AG09319 (cell line): Measurements from ENCODE around the gene ZNF143.
A peak's percentile ranks its signal among the peaks of the same experiment; 100 is the strongest.
"Not testable (repeated sequence)": the region's sequence is repeated elsewhere in the genome, so short reads cannot be mapped to it uniquely, and the experiment has no call there.

Experiments used
- DNase-seq: peaks from one replicate; pipeline ENCODE4 v3.0.0-alpha.2; 2010; ENCODE audit warnings: low read depth; ENCODE audit errors: extremely low read depth
- TF ChIP-seq, protein P1 (sequence below): IDR thresholded peaks from 2 replicates; pipeline ENCODE4 v1.5.1; 2011; ENCODE audit warnings: low read depth, mild to moderate bottlenecking, inconsistent platforms, low read length, moderate library complexity

Gene ZNF143

DNA sequence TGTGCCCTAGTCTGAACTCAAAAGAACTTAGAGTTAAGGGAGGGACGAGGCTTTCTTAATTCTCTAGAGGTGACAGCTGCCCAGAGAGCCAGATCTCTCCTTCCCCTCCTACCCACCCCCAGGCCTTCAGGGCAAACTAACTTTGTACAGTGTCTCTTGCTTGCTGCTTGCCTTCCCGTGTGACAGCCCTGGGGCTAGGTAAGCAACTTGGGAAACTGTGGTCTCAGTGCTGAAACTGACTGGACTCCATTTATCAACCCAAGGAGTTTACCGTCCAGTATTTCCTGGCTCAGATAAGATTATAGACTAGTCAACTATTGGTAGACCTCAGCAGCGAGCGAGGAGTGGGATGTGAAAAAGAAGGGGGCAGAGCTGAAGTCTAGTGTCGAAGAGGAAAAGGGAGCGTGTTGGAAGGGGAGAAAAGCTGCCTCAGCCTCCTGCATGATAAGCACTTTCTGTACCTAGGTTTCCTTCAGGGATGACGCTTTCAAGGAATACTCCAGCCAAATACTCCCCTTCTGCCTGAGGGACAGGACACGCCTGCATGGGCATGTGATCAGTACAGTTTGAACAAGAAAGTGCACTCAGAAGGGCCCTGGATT is 69.3 kb downstream of the ZNF143 start:
- TF ChIP-seq, protein P1, sequence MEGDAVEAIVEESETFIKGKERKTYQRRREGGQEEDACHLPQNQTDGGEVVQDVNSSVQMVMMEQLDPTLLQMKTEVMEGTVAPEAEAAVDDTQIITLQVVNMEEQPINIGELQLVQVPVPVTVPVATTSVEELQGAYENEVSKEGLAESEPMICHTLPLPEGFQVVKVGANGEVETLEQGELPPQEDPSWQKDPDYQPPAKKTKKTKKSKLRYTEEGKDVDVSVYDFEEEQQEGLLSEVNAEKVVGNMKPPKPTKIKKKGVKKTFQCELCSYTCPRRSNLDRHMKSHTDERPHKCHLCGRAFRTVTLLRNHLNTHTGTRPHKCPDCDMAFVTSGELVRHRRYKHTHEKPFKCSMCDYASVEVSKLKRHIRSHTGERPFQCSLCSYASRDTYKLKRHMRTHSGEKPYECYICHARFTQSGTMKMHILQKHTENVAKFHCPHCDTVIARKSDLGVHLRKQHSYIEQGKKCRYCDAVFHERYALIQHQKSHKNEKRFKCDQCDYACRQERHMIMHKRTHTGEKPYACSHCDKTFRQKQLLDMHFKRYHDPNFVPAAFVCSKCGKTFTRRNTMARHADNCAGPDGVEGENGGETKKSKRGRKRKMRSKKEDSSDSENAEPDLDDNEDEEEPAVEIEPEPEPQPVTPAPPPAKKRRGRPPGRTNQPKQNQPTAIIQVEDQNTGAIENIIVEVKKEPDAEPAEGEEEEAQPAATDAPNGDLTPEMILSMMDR = no peak
- no peak for DNase-seq

DNA sequence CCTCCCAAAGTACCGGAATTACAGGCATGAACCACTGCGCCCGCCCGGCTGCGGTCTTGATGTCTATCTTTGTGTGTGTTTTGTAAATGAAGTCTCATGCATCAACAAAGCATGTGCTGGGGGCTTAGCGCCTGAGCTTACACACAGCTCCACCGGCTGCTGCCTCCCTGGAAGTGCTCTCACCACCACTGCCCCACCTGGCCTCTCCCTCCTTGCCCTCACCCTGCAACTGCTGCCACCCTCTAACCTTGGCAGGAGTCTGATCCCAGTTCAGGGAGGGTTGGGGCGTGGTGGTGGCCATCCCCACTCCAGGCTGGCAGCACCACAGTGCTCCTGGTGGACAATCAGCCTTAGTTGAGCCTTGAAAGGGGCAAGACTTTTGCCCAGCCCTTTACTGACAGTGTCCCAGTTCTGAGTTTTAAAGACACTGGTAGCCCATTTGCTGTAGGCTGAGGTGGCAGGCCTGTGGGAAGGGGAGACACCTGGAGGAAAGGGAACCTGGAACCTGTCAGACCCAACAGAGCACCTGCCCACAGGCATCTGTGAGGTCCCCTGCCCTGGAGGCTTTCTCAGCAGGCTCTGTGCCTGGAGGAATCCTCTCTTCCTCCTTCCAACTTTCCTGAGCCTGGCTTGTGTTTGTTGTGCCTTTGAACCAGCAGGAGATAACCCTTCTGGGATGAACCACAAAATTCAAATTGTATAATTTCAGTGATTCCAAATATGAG is 70.3 kb downstream of the ZNF143 start:
- no peak for DNase-seq
- TF ChIP-seq, protein P1 = no peak

DNA sequence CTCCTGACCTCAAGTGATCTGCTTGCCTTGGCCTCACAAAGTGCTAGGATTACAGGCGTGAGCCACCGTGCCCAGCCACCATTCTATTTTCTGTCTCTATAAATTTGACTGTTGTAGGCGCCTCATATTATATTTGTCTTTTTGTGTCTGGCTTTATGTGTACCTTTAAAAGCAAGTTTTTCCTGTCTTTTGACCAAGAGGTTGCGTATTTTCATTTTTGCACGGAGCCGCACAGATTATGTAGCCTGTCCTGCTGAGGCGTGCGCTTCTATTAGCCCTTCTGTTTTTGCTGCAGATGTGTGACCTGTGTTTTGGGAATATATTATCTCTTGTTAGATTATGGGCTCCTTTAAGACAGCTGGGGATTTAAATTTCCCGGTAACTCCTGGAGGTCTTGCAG is 72.2 kb downstream of the ZNF143 start:
- DNase-seq = no peak
- TF ChIP-seq, protein P1 = no peak

DNA sequence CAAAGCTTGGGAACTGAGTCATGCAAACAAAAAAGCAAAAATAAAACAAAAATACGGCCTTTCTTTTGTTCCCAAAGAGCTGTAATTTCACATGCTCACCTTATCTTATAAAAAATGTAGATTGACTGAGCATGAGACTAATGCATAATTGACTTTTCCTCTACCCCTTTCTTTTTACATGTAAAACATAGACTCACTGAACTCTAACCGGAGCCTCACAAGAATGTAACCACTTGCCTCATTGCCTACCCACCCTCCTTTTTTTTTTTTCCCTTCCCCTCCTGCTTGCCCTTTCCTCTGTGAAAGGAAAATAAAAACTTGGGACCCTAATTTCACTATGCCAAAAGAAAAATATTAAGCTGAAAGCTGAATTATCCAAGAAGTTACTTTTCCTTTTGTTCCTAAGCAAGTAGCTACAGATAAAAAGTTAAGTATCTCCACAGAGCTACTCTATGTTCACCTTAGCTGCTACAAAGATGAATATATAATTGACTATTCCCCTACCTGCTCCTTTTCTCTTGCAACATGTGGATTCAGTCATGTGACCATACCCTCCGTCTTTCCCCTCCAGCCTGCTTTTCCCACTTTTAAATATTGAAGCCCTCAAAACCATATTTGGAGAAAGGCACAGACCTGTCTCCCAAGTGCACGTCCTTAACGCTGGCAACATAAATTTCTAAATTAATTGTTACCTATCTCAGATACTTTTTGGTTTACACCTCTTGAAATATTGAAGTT is 73.1 kb downstream of the ZNF143 start:
- TF ChIP-seq, protein P1 = no peak
- no peak for DNase-seq

DNA sequence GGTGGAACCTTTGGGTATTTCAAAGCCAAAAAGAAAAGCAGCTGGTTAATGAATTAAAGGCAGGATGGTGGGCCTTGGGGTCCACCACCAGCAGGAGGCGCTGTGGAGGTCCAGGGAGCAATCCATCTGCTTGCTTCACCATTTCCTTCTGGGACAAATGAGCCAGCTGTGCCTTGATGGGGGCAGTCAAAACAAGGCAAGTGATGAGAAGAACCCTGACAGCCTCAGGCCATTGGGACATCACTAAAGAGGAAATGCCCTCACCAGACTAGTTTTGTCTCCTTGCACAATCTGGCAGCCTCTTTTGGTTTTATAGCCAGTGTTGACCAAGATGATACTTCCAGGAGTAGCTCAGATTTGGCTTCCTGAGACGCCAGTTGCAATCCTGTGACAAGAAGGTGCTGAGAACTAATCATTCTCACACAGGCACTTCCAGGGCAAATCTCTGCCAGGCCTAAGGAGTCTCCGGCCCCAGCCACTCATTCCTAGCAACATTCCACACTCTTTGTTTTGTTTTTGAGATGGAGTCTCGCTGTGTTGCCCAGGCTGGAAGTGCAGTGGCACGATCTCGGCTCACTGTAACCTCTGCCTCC is 74.5 kb downstream of the ZNF143 start:
- DNase-seq = peak; percentile 31
- TF ChIP-seq, protein P1 = peak; percentile 73

DNA sequence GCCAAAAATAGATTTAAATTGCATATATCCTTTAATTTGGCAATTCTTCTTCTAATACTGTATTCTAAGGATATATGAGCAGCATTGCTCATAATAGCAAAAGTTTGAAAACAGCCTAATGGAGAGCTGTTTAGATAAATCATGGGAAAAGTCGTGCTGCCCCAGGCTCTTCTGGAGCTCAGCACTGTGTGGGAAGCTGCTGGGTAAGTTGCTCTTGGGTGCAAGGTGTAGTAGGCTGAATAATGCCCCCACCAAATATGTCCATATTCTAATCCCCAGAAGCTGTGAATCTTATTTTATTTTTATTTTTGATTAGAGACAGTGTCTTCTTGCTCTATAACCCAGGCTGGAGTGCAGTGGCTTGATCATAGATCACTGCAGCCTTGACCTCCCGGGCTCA is 77.7 kb downstream of the ZNF143 start:
- no peak for DNase-seq
- TF ChIP-seq, protein P1 = no peak

DNA sequence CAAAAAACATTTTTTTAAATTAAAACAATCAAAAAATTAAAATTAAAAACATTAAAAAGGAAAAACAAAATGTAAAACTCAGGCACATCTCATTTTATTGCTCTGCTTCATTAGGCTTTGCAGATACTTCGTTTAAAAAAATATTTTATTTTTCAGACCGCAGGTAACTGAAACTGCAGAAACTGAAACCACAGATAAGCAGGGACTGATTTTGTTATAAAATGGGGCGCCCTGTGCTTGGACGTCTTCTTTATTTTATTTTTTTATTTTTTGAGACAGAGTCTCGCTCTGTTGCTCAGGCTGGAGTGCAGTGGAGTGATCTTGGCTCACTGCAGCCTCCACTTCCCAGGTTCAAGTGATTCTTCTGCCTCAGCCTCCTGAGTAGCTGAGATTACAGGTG is 88.4 kb downstream of the ZNF143 start:
- DNase-seq = not testable (repeated sequence)
